HEK293 (cell line): ENCODE measurements around the gene CCDC57.

ENCODE experiments used
- CTCF ChIA-PET: fragments of 350-600 bp; formaldehyde crosslinking; extraction: SDS; loops from one replicate; lab custom pipeline; 2021; ENCODE audit warnings: antibody characterized with exemption; lab: Yijun Ruan, JAX
- POLR2A ChIA-PET: fragments of 300-600 bp; formaldehyde crosslinking; extraction: SDS; loops from one replicate; lab custom pipeline; 2020; ENCODE audit warnings: antibody characterized with exemption, inconsistent platforms; lab: Yijun Ruan, JAX
- H3K27ac ChIP-seq: fragments of 200-500 bp; sonication (Bioruptor generic); 2 replicates; pipeline ENCODE4 v1.5.1; 2014; ENCODE audit warnings: low read depth, low read length, control low read depth, inconsistent platforms; ENCODE audit errors: extremely low read depth
- H3K36me3 ChIP-seq, 2 experiments: fragments of 200-500 bp in 1 of 2; sonication (Bioruptor generic) in 1 of 2; 1 replicate in 1 of 2; 2 replicates in 1 of 2; pipeline ENCODE4 v1.5.1; 2014 to 2017; ENCODE audit warnings: inconsistent platforms in 2 of 2, low read length in 2 of 2; ENCODE audit not compliant: control insufficient read depth in 2 of 2, insufficient read depth in 1 of 2
- H3K4me1 ChIP-seq: fragments of 200-500 bp; sonication (Bioruptor generic); 2 replicates; pipeline ENCODE4 v1.5.1; 2014; ENCODE audit warnings: mild to moderate bottlenecking, low read length, inconsistent platforms; ENCODE audit not compliant: control insufficient read depth, insufficient read depth
- H3K4me3 ChIP-seq: 2 replicates; pipeline ENCODE4 v1.5.1; 2011; ENCODE audit warnings: low read depth, mild to moderate bottlenecking, control low read depth, low read length, moderate library complexity
- H3K9me3 ChIP-seq: fragments of 200-500 bp; sonication (Bioruptor generic); 2 replicates; pipeline ENCODE4 v1.5.1; 2014; ENCODE audit warnings: low read depth, low read length, inconsistent platforms; ENCODE audit not compliant: control insufficient read depth, insufficient read depth
- ZBTB7A ChIP-seq: fragments of 450-650 bp; formaldehyde crosslinking; IDR thresholded peaks from 2 replicates; pipeline ENCODE4 v1.5.1; 2016; ENCODE audit warnings: low read depth, missing biosample characterization, missing genetic modification characterization
- ZIC2 ChIP-seq: fragments of 450-650 bp; formaldehyde crosslinking; IDR thresholded peaks from 2 replicates; pipeline ENCODE4 v1.5.1; 2016; ENCODE audit warnings: missing biosample characterization, missing genetic modification characterization
- ZNF184 ChIP-seq: fragments of 450-650 bp; IDR thresholded peaks from 2 replicates; pipeline ENCODE4 v1.5.1; 2018; ENCODE audit warnings: missing biosample characterization, mild to moderate bottlenecking, missing genetic modification characterization
- ZNF292 ChIP-seq: fragments of 450-650 bp; formaldehyde crosslinking; IDR thresholded peaks from 2 replicates; pipeline ENCODE4 v1.5.1; 2016; ENCODE audit warnings: low read depth, missing biosample characterization, missing genetic modification characterization, borderline replicate concordance
- ZNF501 ChIP-seq: fragments of 450-650 bp; formaldehyde crosslinking; IDR thresholded peaks from 2 replicates; pipeline ENCODE4 v1.5.1; 2016; ENCODE audit warnings: missing biosample characterization, missing genetic modification characterization
- ZNF600 ChIP-seq: fragments of 450-650 bp; formaldehyde crosslinking; IDR thresholded peaks from 2 replicates; pipeline ENCODE4 v1.5.1; 2016; ENCODE audit warnings: missing biosample characterization, missing genetic modification characterization
- ZNF654 ChIP-seq: fragments of 450-650 bp; formaldehyde crosslinking; IDR thresholded peaks from 2 replicates; pipeline ENCODE4 v1.5.1; 2016; ENCODE audit warnings: low read depth, missing biosample characterization, missing genetic modification characterization
- ZNF701 ChIP-seq: fragments of 450-650 bp; formaldehyde crosslinking; IDR thresholded peaks from 2 replicates; pipeline ENCODE4 v1.5.1; 2016; ENCODE audit warnings: missing biosample characterization, missing genetic modification characterization
- ZNF777 ChIP-seq: fragments of 450-650 bp; formaldehyde crosslinking; IDR thresholded peaks from 2 replicates; pipeline ENCODE4 v1.5.1; 2017; ENCODE audit warnings: missing biosample characterization, missing genetic modification characterization, borderline replicate concordance
- TF ChIP-seq, protein P1 (sequence below): fragments of 450-650 bp; formaldehyde crosslinking; IDR thresholded peaks from 2 replicates; pipeline ENCODE4 v1.5.1; 2016; ENCODE audit warnings: missing biosample characterization, missing genetic modification characterization
- TF ChIP-seq, protein P2 (sequence below): fragments of 450-650 bp; formaldehyde crosslinking; IDR thresholded peaks from 2 replicates; pipeline ENCODE4 v1.5.1; 2016; ENCODE audit warnings: missing biosample characterization, missing genetic modification characterization
- TF ChIP-seq, protein P3 (sequence below): fragments of 450-650 bp; formaldehyde crosslinking; IDR thresholded peaks from 2 replicates; pipeline ENCODE4 v1.5.1; 2017; ENCODE audit warnings: missing biosample characterization, missing genetic modification characterization
- TF ChIP-seq, protein P4 (sequence below): fragments of 450-650 bp; formaldehyde crosslinking; IDR thresholded peaks from 2 replicates; pipeline ENCODE4 v1.5.1; 2017; ENCODE audit warnings: missing biosample characterization, missing genetic modification characterization
- TF ChIP-seq, protein P5 (sequence below): fragments of 450-650 bp; IDR thresholded peaks from 2 replicates; pipeline ENCODE4 v1.5.1; 2018; ENCODE audit warnings: missing biosample characterization, mild to moderate bottlenecking, missing genetic modification characterization

CCDC57 gene

DNA sequence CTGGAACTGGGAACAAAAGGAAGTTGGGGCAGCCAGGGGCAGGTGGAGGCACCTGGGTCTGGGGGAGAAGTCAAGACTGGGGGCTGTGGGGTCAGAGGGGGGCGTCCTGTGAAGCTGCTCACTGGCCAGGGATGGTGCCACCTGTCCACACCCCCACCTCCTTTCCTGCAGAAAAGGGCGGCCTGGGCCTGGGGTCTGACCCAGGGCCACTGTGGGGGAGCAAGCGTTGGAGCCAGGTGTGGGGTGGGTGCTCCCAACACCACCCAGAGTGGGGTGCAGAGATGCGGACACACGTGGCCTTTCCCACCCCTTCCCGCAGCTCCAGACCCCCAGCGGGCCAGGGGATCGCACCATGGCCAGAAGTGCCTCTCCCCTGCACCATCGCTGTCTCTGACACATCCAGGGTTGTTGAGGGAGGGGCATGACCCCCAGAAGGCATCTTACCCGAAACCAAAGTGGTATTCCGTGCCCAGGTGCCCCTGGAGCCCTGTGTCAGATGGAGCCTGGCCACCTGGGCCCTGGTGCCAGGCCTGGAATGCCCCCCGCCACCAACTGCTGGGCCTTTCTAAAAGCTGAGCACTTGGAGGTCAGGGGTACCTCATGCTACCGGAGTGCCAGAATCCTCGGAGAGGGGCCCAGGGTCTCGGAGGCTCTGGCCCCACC, 13.6 kb upstream of the CCDC57 start:
- ChIA-PET POLR2A (interaction anchor here (1.5 kb wide), 1 partner anchor 66 kb away, joined by 4 read pairs; no protein-coding TSS in a partner anchor), CTCF (interaction anchor here (0.8 kb wide), 1 partner anchor 20 kb away, joined by 3 read pairs; no protein-coding TSS in a partner anchor)
- Histone ChIP-seq H3K4me1 (no peaks in the 10 kb centered on the region), H3K36me3 (no peaks in the 10 kb centered on the region), H3K27ac (no peak overlapping the region), H3K9me3 (no peaks in the 10 kb centered on the region), H3K4me3 (no peak overlapping the region)
- TF ChIP-seq ZNF501 (tag by site-specific recombination) (no peak), ZNF701 (tag by site-specific recombination) (no peak), ZNF777 (tag by site-specific recombination) (no peak), ZNF184 (tag by site-specific recombination) (no peak), ZBTB7A (tag by site-specific recombination) (no peak), ZNF600 (tag by site-specific recombination) (no peak), ZIC2 (tag by site-specific recombination) (no peak), ZNF654 (tag by site-specific recombination) (no peak)
- TF ChIP-seq, protein P1, sequence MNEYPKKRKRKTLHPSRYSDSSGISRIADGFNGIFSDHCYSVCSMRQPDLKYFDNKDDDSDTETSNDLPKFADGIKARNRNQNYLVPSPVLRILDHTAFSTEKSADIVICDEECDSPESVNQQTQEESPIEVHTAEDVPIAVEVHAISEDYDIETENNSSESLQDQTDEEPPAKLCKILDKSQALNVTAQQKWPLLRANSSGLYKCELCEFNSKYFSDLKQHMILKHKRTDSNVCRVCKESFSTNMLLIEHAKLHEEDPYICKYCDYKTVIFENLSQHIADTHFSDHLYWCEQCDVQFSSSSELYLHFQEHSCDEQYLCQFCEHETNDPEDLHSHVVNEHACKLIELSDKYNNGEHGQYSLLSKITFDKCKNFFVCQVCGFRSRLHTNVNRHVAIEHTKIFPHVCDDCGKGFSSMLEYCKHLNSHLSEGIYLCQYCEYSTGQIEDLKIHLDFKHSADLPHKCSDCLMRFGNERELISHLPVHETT (tag by site-specific recombination) = no peak
- TF ChIP-seq, protein P2, sequence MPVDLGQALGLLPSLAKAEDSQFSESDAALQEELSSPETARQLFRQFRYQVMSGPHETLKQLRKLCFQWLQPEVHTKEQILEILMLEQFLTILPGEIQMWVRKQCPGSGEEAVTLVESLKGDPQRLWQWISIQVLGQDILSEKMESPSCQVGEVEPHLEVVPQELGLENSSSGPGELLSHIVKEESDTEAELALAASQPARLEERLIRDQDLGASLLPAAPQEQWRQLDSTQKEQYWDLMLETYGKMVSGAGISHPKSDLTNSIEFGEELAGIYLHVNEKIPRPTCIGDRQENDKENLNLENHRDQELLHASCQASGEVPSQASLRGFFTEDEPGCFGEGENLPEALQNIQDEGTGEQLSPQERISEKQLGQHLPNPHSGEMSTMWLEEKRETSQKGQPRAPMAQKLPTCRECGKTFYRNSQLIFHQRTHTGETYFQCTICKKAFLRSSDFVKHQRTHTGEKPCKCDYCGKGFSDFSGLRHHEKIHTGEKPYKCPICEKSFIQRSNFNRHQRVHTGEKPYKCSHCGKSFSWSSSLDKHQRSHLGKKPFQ (tag by site-specific recombination) = no peak
- TF ChIP-seq, protein P3, sequence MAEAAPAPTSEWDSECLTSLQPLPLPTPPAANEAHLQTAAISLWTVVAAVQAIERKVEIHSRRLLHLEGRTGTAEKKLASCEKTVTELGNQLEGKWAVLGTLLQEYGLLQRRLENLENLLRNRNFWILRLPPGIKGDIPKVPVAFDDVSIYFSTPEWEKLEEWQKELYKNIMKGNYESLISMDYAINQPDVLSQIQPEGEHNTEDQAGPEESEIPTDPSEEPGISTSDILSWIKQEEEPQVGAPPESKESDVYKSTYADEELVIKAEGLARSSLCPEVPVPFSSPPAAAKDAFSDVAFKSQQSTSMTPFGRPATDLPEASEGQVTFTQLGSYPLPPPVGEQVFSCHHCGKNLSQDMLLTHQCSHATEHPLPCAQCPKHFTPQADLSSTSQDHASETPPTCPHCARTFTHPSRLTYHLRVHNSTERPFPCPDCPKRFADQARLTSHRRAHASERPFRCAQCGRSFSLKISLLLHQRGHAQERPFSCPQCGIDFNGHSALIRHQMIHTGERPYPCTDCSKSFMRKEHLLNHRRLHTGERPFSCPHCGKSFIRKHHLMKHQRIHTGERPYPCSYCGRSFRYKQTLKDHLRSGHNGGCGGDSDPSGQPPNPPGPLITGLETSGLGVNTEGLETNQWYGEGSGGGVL (tag by site-specific recombination) = no peak
- TF ChIP-seq, protein P4, sequence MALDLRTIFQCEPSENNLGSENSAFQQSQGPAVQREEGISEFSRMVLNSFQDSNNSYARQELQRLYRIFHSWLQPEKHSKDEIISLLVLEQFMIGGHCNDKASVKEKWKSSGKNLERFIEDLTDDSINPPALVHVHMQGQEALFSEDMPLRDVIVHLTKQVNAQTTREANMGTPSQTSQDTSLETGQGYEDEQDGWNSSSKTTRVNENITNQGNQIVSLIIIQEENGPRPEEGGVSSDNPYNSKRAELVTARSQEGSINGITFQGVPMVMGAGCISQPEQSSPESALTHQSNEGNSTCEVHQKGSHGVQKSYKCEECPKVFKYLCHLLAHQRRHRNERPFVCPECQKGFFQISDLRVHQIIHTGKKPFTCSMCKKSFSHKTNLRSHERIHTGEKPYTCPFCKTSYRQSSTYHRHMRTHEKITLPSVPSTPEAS = no peak
- TF ChIP-seq, protein P5, sequence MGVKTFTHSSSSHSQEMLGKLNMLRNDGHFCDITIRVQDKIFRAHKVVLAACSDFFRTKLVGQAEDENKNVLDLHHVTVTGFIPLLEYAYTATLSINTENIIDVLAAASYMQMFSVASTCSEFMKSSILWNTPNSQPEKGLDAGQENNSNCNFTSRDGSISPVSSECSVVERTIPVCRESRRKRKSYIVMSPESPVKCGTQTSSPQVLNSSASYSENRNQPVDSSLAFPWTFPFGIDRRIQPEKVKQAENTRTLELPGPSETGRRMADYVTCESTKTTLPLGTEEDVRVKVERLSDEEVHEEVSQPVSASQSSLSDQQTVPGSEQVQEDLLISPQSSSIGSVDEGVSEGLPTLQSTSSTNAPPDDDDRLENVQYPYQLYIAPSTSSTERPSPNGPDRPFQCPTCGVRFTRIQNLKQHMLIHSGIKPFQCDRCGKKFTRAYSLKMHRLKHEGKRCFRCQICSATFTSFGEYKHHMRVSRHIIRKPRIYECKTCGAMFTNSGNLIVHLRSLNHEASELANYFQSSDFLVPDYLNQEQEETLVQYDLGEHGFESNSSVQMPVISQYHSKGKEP (tag by site-specific recombination) = no peak

DNA sequence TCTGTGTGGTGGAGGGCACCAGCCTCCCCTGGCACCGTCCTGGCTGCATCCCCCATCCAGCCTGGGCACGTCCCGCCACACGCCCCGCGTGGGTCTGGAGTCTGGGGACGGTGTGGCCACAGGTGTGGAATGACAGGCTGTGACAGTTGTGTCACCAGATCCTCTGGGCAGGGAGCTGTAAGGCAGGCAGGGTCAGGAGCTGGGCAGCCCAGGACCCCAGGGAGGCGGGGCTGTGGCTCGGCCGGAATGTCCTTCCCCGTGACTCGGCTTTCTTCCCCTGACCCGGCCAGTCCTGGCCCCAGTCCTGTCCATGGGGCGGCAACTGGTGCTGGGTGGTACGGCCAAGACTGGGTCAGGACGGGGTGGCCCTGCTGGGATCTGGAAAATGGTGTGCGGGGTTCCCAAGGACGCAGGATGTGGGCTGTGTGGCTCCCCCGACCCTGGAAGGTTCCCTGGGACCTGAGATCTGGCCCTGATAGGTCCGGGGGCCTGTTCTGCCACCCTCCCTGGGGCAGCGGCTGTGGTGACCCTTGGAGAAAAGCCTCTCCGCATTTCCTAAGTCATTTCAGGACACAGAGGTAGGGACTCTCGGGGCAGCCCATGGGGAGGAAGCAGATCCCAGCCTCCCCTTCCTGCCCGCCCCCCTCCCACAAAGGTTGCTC, 12.9 kb upstream of the CCDC57 start:
- H3K4me3 ChIP-seq = no peak overlapping the region
- no peak overlapping the region for H3K27ac ChIP-seq
- no peaks in the 10 kb centered on the region for H3K9me3 ChIP-seq
- H3K36me3 ChIP-seq = no peaks in the 10 kb centered on the region
- TF ChIP-seq ZNF600 (tag by site-specific recombination) (0 out of 2 replicates have a peak, but pooled peaks have one; percentile 33), ZNF292 (tag by site-specific recombination) (no peak)
- ChIA-PET POLR2A (no interaction called here), CTCF (interaction anchor here (0.6 kb wide), 1 partner anchor 540 kb away, joined by 3 read pairs; no protein-coding TSS in a partner anchor)
- no peaks in the 10 kb centered on the region for H3K4me1 ChIP-seq
